ENCODE results near the gene RXRA. TPM values are rescaled to one million over a fixed set of nuclear protein-coding genes. Genes with fewer than 3 reads are reported as not detected.

RXRA gene
- polyA plus RNA-seq, 1 donor from 2014 or later: 2.7 TPM

DNA sequence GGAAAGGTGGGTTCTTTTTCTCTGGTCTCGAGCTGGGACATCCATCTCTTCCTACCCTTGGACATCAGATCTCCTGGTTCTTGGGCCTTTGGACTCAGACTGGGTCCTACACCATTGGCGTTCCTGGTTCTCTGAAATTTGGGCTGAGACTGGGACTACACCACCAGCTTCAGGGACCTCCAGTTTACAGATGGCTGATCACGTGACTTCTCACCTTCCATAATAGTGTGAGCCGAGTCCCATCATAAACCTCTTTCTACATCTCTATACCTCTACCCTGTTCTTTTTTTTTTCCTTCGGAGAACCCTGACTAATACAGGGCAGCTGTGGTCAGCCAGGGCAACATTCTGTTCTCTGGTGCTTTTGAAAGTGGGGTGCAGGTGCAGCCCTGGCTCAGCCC is 27.2 kb upstream of the RXRA start:
- Histone ChIP-seq H3K27me3 (ENCODE audit: insufficient read depth, low read depth, low read length) (no peaks in the 10 kb centered on the region), H3K9ac (ENCODE audit: low read length) (no peak overlapping the region), H3K9me2 (ENCODE audit: insufficient read depth, low read length) (no peaks in the 10 kb centered on the region), H3F3A (ENCODE audit: insufficient read depth, low read length, poor library complexity, severe bottlenecking) (no peaks in the 10 kb centered on the region), H3K27ac (ENCODE audit: low read length) (no peak overlapping the region), H4K20me1 (ENCODE audit: insufficient read depth) (no peaks in the 10 kb centered on the region), H3K4me3 (ENCODE audit: low read length) (no peak overlapping the region), H3K36me3 (ENCODE audit: insufficient read depth, low read length) (no peaks in the 10 kb centered on the region), H3K79me2 (replicated peaks; ENCODE audit: insufficient read depth, low read length) (no peaks in the 10 kb centered on the region), H2AFZ (ENCODE audit: low read depth, low read length) (no peak overlapping the region), H3K9me3 (ENCODE audit: low read length) (no peaks in the 10 kb centered on the region), H3K4me2 (ENCODE audit: low read length) (no peak overlapping the region)
- no peak for TF ChIP-seq EZH2 (IDR thresholded peaks at IDR 0.05; ENCODE audit: borderline replicate concordance, insufficient read depth, low read length, poor library complexity, severe bottlenecking)
- no peak for TF ChIP-seq EP300 (conservative IDR thresholded peaks at IDR 0.05; ENCODE audit: poor library complexity, severe bottlenecking)
- TF ChIP-seq SMC3 (conservative IDR thresholded peaks at IDR 0.05; ENCODE audit: poor library complexity): no peak
- TF ChIP-seq POLR2AphosphoS5 (IDR thresholded peaks at IDR 0.05): no peak
- no peak for TF ChIP-seq MXI1 (conservative IDR thresholded peaks at IDR 0.05; ENCODE audit: poor library complexity, severe bottlenecking)
- no peak for TF ChIP-seq RAD21 (conservative IDR thresholded peaks at IDR 0.05)
- TF ChIP-seq CTCF (IDR thresholded peaks at IDR 0.05; ENCODE audit: poor library complexity, severe bottlenecking): no peak
- no peak for TF ChIP-seq REST (IDR thresholded peaks at IDR 0.05; ENCODE audit: borderline replicate concordance)
- no peak for TF ChIP-seq TAF1 (IDR thresholded peaks at IDR 0.05; ENCODE audit: low read depth)

GRCh38 chr9:134299883-134300282 is 26.4 kb upstream of the RXRA start:
- H4K20me1 ChIP-seq (ENCODE audit: insufficient read depth): no peaks in the 10 kb centered on the region
- no peaks in the 10 kb centered on the region for H3K36me3 ChIP-seq (ENCODE audit: insufficient read depth, low read length)
- no peak overlapping the region for H3K9ac ChIP-seq (ENCODE audit: low read length)
- H3K4me2 ChIP-seq (ENCODE audit: low read length): no peak overlapping the region
- no peak overlapping the region for H3K4me3 ChIP-seq (ENCODE audit: low read length)
- no peaks in the 10 kb centered on the region for H3K9me3 ChIP-seq (ENCODE audit: low read length)
- no peak for TF ChIP-seq POLR2AphosphoS5 (IDR thresholded peaks at IDR 0.05)
- no peak for TF ChIP-seq EP300 (conservative IDR thresholded peaks at IDR 0.05; ENCODE audit: poor library complexity, severe bottlenecking)
- no peak for TF ChIP-seq MXI1 (conservative IDR thresholded peaks at IDR 0.05; ENCODE audit: poor library complexity, severe bottlenecking)
- no peak for TF ChIP-seq CTCF (IDR thresholded peaks at IDR 0.05; ENCODE audit: poor library complexity, severe bottlenecking)
- no peak for TF ChIP-seq REST (IDR thresholded peaks at IDR 0.05; ENCODE audit: borderline replicate concordance)
- no peak for TF ChIP-seq SMC3 (conservative IDR thresholded peaks at IDR 0.05; ENCODE audit: poor library complexity)
- no peak for TF ChIP-seq EZH2 (IDR thresholded peaks at IDR 0.05; ENCODE audit: borderline replicate concordance, insufficient read depth, low read length, poor library complexity, severe bottlenecking)
- TF ChIP-seq RAD21 (conservative IDR thresholded peaks at IDR 0.05): no peak
- no peak for TF ChIP-seq TAF1 (IDR thresholded peaks at IDR 0.05; ENCODE audit: low read depth)
- H3K27me3 ChIP-seq (ENCODE audit: insufficient read depth, low read depth, low read length): no peaks in the 10 kb centered on the region
- no peaks in the 10 kb centered on the region for H3F3A ChIP-seq (ENCODE audit: insufficient read depth, low read length, poor library complexity, severe bottlenecking)
- no peak overlapping the region for H3K27ac ChIP-seq (ENCODE audit: low read length)
- no peaks in the 10 kb centered on the region for H3K9me2 ChIP-seq (ENCODE audit: insufficient read depth, low read length)
- no peaks in the 10 kb centered on the region for H3K79me2 ChIP-seq (replicated peaks; ENCODE audit: insufficient read depth, low read length)
- no peak overlapping the region for H2AFZ ChIP-seq (ENCODE audit: low read depth, low read length)
